DMS 273 treated with DMSO at 0.1 percent for 48 hours (cell line): ENCODE measurements around the gene CHD2.
"Not testable (repeated sequence)": the region's sequence is repeated elsewhere in the genome, so short reads cannot be mapped to it uniquely, and the experiment has no call there.

Experiments
- DNase-seq: peaks from one replicate; lab custom pipeline; 2025; lab: John Stamatoyannopoulos, UW

The CHD2 gene

GRCh38 chr15:93049914-93050578 is 149.9 kb downstream of the CHD2 start:
- DNase-seq = no peak

GRCh38 chr15:93050648-93051047 is 150.5 kb downstream of the CHD2 start:
- no peak for DNase-seq

GRCh38 chr15:93051236-93052089 is 151.3 kb downstream of the CHD2 start:
- DNase-seq = no peak

GRCh38 chr15:93052090-93052879 is 152.2 kb downstream of the CHD2 start:
- no peak for DNase-seq

GRCh38 chr15:93055211-93055610 is 155.1 kb downstream of the CHD2 start:
- no peak for DNase-seq

GRCh38 chr15:93056836-93057235 is 156.7 kb downstream of the CHD2 start:
- no peak for DNase-seq

GRCh38 chr15:93057618-93058017 is 157.5 kb downstream of the CHD2 start:
- DNase-seq = no peak

GRCh38 chr15:93058128-93058527 is 158.0 kb downstream of the CHD2 start:
- no peak for DNase-seq

GRCh38 chr15:93058904-93059427 is 158.8 kb downstream of the CHD2 start:
- DNase-seq = no peak

GRCh38 chr15:93059442-93059841 is 159.3 kb downstream of the CHD2 start:
- DNase-seq = no peak

- no peak for DNase-seq
Observed at GRCh38 chr15:93060336-93061248, 160.5 kb downstream of the CHD2 start.

GRCh38 chr15:93062628-93063261 is 162.6 kb downstream of the CHD2 start:
- DNase-seq = not testable (repeated sequence)

GRCh38 chr15:93063262-93063671 is 163.1 kb downstream of the CHD2 start:
- no peak for DNase-seq

GRCh38 chr15:93063796-93064690 is 163.9 kb downstream of the CHD2 start:
- DNase-seq = no peak

- DNase-seq = no peak
Observed at GRCh38 chr15:93065641-93066045, 165.5 kb downstream of the CHD2 start.

- DNase-seq = no peak
Observed at GRCh38 chr15:93066224-93066681, 166.1 kb downstream of the CHD2 start.

- no peak for DNase-seq
Observed at GRCh38 chr15:93066834-93067648, 166.9 kb downstream of the CHD2 start.

- no peak for DNase-seq
Observed at GRCh38 chr15:93067649-93068085, 167.5 kb downstream of the CHD2 start.
